Astrocyte (in vitro differentiated cells and primary cell): ENCODE data around the gene ROR1. TPM values are rescaled to one million over a fixed set of nuclear protein-coding genes. Genes with fewer than 3 reads are reported as not detected.
"Not testable (repeated sequence)": the region's sequence is repeated elsewhere in the genome, so short reads cannot be mapped to it uniquely, and the experiment has no call there.

ENCODE experiments used
- DNase-seq: peaks from one replicate; pipeline ENCODE4 v3.0.0-alpha.2; 2010; ENCODE audit warnings: low read depth
- FAIRE-seq: peaks from 2 replicates; lab custom pipeline; 2011; peaks lifted over from hg19 to GRCh38; lab: Jason Lieb, UNC
- H2AFZ ChIP-seq: 2 replicates; pipeline ENCODE4 v1.6.0; 2012; ENCODE audit warnings: low read depth, low read length, inconsistent platforms
- H3K27ac ChIP-seq: 2 replicates; pipeline ENCODE4 v1.5.1; 2011; ENCODE audit warnings: low read depth, low read length, inconsistent platforms
- H3K27me3 ChIP-seq: 2 replicates; pipeline ENCODE4 v1.6.0; 2011; ENCODE audit warnings: low read length, inconsistent platforms; ENCODE audit not compliant: insufficient read depth
- H3K36me3 ChIP-seq: 2 replicates; pipeline ENCODE4 v1.5.1; 2011; ENCODE audit warnings: low read length, inconsistent platforms; ENCODE audit not compliant: insufficient read depth
- H3K4me1 ChIP-seq: 2 replicates; pipeline ENCODE4 v1.5.1; 2011; ENCODE audit warnings: low read length, inconsistent platforms; ENCODE audit not compliant: insufficient read depth
- H3K4me2 ChIP-seq: 2 replicates; pipeline ENCODE4 v1.6.0; 2012; ENCODE audit warnings: low read length, inconsistent platforms
- H3K4me3 ChIP-seq: 2 replicates; pipeline ENCODE4 v1.5.1; 2011; ENCODE audit warnings: low read depth, mild to moderate bottlenecking, low read length, inconsistent platforms; ENCODE audit not compliant: insufficient read depth
- H3K79me2 ChIP-seq: 2 replicates; pipeline ENCODE4 v1.6.0; 2012; ENCODE audit warnings: mild to moderate bottlenecking, low read length, inconsistent platforms; ENCODE audit not compliant: insufficient read depth
- H3K9ac ChIP-seq: 2 replicates; pipeline ENCODE4 v1.6.0; 2012; ENCODE audit warnings: mild to moderate bottlenecking, low read length, inconsistent platforms
- H3K9me3 ChIP-seq: 2 replicates; pipeline ENCODE4 v1.5.1; 2012; ENCODE audit warnings: low read depth, mild to moderate bottlenecking, low read length, inconsistent platforms; ENCODE audit not compliant: insufficient read depth
- H4K20me1 ChIP-seq: 2 replicates; pipeline ENCODE4 v1.6.0; 2012; ENCODE audit warnings: low read length, inconsistent platforms; ENCODE audit not compliant: insufficient read depth
- H3K27ac Mint-ChIP-seq: one replicate; pipeline ENCODE4 v1.8.0; 2021; ENCODE audit warnings: mild to moderate bottlenecking, mixed read lengths; ENCODE audit not compliant: unreplicated experiment
- H3K27me3 Mint-ChIP-seq: one replicate; pipeline ENCODE4 v1.8.0; 2021; ENCODE audit warnings: low read depth, mixed read lengths; ENCODE audit not compliant: unreplicated experiment
- H3K36me3 Mint-ChIP-seq: one replicate; pipeline ENCODE4 v1.8.0; 2021; ENCODE audit warnings: low read depth, mixed read lengths; ENCODE audit not compliant: unreplicated experiment
- H3K4me1 Mint-ChIP-seq: one replicate; pipeline ENCODE4 v1.8.0; 2021; ENCODE audit warnings: low read depth, mixed read lengths; ENCODE audit not compliant: unreplicated experiment
- H3K4me3 Mint-ChIP-seq: one replicate; pipeline ENCODE4 v1.8.0; 2021; ENCODE audit warnings: mild to moderate bottlenecking, moderate library complexity, mixed read lengths; ENCODE audit not compliant: unreplicated experiment
- H3K9me3 Mint-ChIP-seq: one replicate; pipeline ENCODE4 v1.8.0; 2021; ENCODE audit warnings: mild to moderate bottlenecking, mixed read lengths; ENCODE audit not compliant: unreplicated experiment
- CTCF ChIP-seq: IDR thresholded peaks from 2 replicates; pipeline ENCODE4 v1.5.1; 2011; ENCODE audit warnings: low read depth, mild to moderate bottlenecking, inconsistent platforms, low read length, moderate library complexity; ENCODE audit not compliant: insufficient read depth
- EZH2 ChIP-seq: IDR thresholded peaks from 2 replicates; pipeline ENCODE4 v1.6.1; 2012; ENCODE audit warnings: mild to moderate bottlenecking, low read length, inconsistent platforms; ENCODE audit not compliant: insufficient read depth
- total RNA-seq: library from RNA; stranded (reverse); gene quantifications from 2 replicates; pipeline ENCODE4 v1.2.1, GENCODE V29; 2021

Gene ROR1
- total RNA-seq, 1 donor from 2014 or later, result 38.3 TPM

GRCh38 chr1:63816217-63816815 is 42.5 kb downstream of the ROR1 start:
- H3K4me1 Mint-ChIP-seq, result peaks cover 58% of the 10 kb centered on the region
- not testable (repeated sequence) for H3K9ac ChIP-seq, H3K36me3 Mint-ChIP-seq, H3K36me3 ChIP-seq, H3K9me3 Mint-ChIP-seq, H3K27me3 ChIP-seq, H3K4me3 Mint-ChIP-seq, H3K9me3 ChIP-seq, H3K27ac ChIP-seq, H3K27ac Mint-ChIP-seq, H3K4me3 ChIP-seq, DNase-seq, FAIRE-seq, H3K27me3 Mint-ChIP-seq, H3K4me2 ChIP-seq, H2AFZ ChIP-seq
- peaks cover 53% of the 10 kb centered on the region for H4K20me1 ChIP-seq
- peaks cover 21% of the 10 kb centered on the region for H3K4me1 ChIP-seq
- peaks cover 55% of the 10 kb centered on the region for H3K79me2 ChIP-seq

GRCh38 chr1:63817152-63817667 is 43.4 kb downstream of the ROR1 start:
- FAIRE-seq, result no peak
- H3K4me1 Mint-ChIP-seq, result peaks cover 62% of the 10 kb centered on the region
- no peaks in the 10 kb centered on the region for H3K36me3 ChIP-seq
- H3K9me3 Mint-ChIP-seq, result peaks cover 6% of the 10 kb centered on the region
- H3K4me3 ChIP-seq, result no peak overlapping the region
- no peaks in the 10 kb centered on the region for H3K9me3 ChIP-seq
- H3K27ac Mint-ChIP-seq, result peak overlapping the region; percentile 79
- peaks cover 3% of the 10 kb centered on the region for H3K36me3 Mint-ChIP-seq
- H3K27ac ChIP-seq, result no peak overlapping the region
- TF ChIP-seq EZH2 (no peak), CTCF (no peak)
- peaks cover 24% of the 10 kb centered on the region for H3K4me1 ChIP-seq
- H3K27me3 Mint-ChIP-seq, result no peaks in the 10 kb centered on the region
- H3K27me3 ChIP-seq, result no peaks in the 10 kb centered on the region
- peaks cover 54% of the 10 kb centered on the region for H4K20me1 ChIP-seq
- H3K79me2 ChIP-seq, result peaks cover 52% of the 10 kb centered on the region
- H3K4me2 ChIP-seq, result peak overlapping the region; percentile 2
- no peak overlapping the region for H3K9ac ChIP-seq
- peak; percentile 45 for DNase-seq
- peak overlapping the region; percentile 17 for H3K4me3 Mint-ChIP-seq
- no peak overlapping the region for H2AFZ ChIP-seq

- H3K4me3 ChIP-seq, result no peak overlapping the region
- H3K9me3 Mint-ChIP-seq, result peaks cover 6% of the 10 kb centered on the region
- H3K36me3 Mint-ChIP-seq, result peaks cover 3% of the 10 kb centered on the region
- no peaks in the 10 kb centered on the region for H3K27me3 Mint-ChIP-seq
- no peaks in the 10 kb centered on the region for H3K36me3 ChIP-seq
- H4K20me1 ChIP-seq, result peaks cover 54% of the 10 kb centered on the region
- peaks cover 52% of the 10 kb centered on the region for H3K79me2 ChIP-seq
- H3K4me2 ChIP-seq, result no peak overlapping the region
- no peaks in the 10 kb centered on the region for H3K27me3 ChIP-seq
- no peak overlapping the region for H2AFZ ChIP-seq
- DNase-seq (no peak), FAIRE-seq (no peak)
- TF ChIP-seq CTCF (no peak), EZH2 (no peak)
- no peak overlapping the region for H3K9ac ChIP-seq
- H3K9me3 ChIP-seq, result no peaks in the 10 kb centered on the region
- H3K4me1 ChIP-seq, result peaks cover 24% of the 10 kb centered on the region
- H3K27ac ChIP-seq, result no peak overlapping the region
- peak overlapping the region; percentile 79 for H3K27ac Mint-ChIP-seq
- H3K4me1 Mint-ChIP-seq, result peaks cover 61% of the 10 kb centered on the region
- H3K4me3 Mint-ChIP-seq, result peak overlapping the region; percentile 17
These were observed 43.9 kb downstream of the ROR1 start for GRCh38 chr1:63817700-63818099.
